ENCODE results near the gene TUBA1C.

DNA sequence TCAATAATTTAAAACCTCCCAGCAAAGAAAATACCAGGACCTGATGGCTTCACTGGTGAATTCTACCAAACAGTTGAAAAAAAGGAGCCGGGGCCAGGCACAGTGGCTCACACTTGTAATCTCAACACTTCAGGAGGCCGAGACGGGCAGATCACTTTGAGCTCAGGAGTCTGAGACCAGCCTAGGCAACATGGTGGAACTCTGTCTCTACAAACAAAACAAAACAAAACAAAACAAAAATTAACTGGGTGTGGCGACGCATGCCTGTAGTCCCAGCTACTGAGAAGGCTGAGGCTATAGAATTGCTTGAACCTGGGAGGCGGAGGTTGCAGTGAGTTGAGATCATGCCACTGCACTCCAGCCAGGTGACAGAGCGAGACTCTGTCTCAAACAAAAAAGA is 44.5 kb downstream of the TUBA1C start:
- no peak for TF ChIP-seq EZH2 (optimal IDR thresholded peaks at IDR 0.05; ENCODE audit: low read depth, low read length)
- TF ChIP-seq CTCF (IDR thresholded peaks at IDR 0.05; ENCODE audit: low read length), result no peak
- no peak for TF ChIP-seq EZH2phosphoT487 (IDR thresholded peaks at IDR 0.05; ENCODE audit: low read length)
